Testis (tissue), 2 donors: ENCODE data around the gene PKDREJ.

Experiments
- POLR2A ChIP-seq: fragments of 450-650 bp; IDR thresholded peaks from one replicate; pipeline ENCODE4 v1.6.1; 2017; ENCODE audit warnings: antibody characterized with exemption, mild to moderate bottlenecking, moderate library complexity
- TF ChIP-seq, protein P1 (sequence below), 3 experiments: fragments of 450-650 bp in 2 of 3; fragments of 200-600 bp in 1 of 3; sonication (generic) in 1 of 3; IDR thresholded peaks; one replicate each; pipeline ENCODE4 v1.5.1; 2016 to 2019; ENCODE audit warnings: antibody characterized with exemption in 3 of 3, mild to moderate bottlenecking in 2 of 3, moderate library complexity in 1 of 3

DNA sequence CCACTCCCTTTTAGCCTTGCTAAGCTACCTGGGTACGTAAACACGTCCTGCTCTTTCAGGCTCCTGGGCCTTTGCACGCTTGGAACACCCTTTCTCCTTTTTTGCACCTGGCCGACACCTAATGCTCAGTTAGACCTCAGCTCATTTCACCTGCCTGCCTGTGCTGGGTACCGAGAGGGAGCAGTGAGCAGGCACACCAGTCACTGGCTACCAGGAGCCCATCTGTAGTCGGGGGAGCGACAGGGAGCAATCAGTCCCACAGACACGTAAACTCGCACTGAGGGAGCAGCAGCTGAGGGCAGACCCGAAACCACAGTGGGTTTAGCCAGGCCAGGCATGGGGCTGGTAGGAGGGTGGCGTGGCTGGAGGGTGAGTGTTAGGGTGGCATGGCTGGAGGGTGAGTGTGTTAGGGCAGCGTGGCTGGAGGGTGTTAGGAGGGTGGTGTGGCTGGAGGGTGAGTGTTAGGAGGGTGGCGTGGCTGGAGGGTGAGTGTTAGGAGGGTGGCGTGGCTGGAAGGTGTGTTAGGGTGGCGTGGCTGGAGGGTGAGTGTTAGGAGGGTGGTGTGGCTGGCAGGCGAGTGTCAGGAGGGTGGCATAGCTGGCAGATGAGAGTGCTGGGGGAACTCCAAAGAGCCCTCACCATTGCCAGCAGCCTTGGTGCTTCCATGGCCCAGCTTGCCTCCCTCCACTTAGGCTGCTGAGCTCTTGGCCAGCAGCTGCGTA, 27.1 kb upstream of the PKDREJ start:
- TF ChIP-seq, protein P1, sequence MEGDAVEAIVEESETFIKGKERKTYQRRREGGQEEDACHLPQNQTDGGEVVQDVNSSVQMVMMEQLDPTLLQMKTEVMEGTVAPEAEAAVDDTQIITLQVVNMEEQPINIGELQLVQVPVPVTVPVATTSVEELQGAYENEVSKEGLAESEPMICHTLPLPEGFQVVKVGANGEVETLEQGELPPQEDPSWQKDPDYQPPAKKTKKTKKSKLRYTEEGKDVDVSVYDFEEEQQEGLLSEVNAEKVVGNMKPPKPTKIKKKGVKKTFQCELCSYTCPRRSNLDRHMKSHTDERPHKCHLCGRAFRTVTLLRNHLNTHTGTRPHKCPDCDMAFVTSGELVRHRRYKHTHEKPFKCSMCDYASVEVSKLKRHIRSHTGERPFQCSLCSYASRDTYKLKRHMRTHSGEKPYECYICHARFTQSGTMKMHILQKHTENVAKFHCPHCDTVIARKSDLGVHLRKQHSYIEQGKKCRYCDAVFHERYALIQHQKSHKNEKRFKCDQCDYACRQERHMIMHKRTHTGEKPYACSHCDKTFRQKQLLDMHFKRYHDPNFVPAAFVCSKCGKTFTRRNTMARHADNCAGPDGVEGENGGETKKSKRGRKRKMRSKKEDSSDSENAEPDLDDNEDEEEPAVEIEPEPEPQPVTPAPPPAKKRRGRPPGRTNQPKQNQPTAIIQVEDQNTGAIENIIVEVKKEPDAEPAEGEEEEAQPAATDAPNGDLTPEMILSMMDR (IDR thresholded peaks at IDR 0.05) = no peak
- no peak for TF ChIP-seq POLR2A
